ENCODE measurements around the gene HENMT1. TPM values are rescaled to one million over a fixed set of nuclear protein-coding genes. Genes with fewer than 3 reads are reported as not detected.

HENMT1 gene
- total RNA-seq, 1 donor from 2014 or later, result 3.7 TPM

- Mint-ChIP-seq H3K27ac (no peak overlapping the region), H3K36me3 (peaks cover 16% of the 10 kb centered on the region), H3K4me3 (no peak overlapping the region), H3K4me1 (no peaks in the 10 kb centered on the region), H3K9me3 (peaks cover 2% of the 10 kb centered on the region), H3K27me3 (ENCODE audit: insufficient read depth, low read depth) (no peaks in the 10 kb centered on the region)
- Histone ChIP-seq H3K9ac (no peak overlapping the region), H3K79me2 (ENCODE audit: low read depth) (no peaks in the 10 kb centered on the region), H3K27me3 (no peaks in the 10 kb centered on the region), H3K27ac (no peak overlapping the region), H3K4me3 (no peak overlapping the region), H3K9me3 (ENCODE audit: low read depth) (no peaks in the 10 kb centered on the region), H2AFZ (replicated peaks) (no peak overlapping the region), H3F3A (ENCODE audit: low read depth) (no peaks in the 10 kb centered on the region), H3K4me1 (no peaks in the 10 kb centered on the region), H3K4me2 (no peak overlapping the region), H3K36me3 (no peaks in the 10 kb centered on the region), H4K20me1 (ENCODE audit: low read depth) (no peaks in the 10 kb centered on the region)
- DNase-seq (ENCODE audit: low spot score), result no peak
- TF ChIP-seq EZH2phosphoT487 (IDR thresholded peaks at IDR 0.05) (no peak), CTCF (IDR thresholded peaks at IDR 0.05) (no peak), EZH2 (IDR thresholded peaks at IDR 0.05) (no peak)
These were observed 24.0 kb downstream of the HENMT1 start for GRCh38 chr1:108636876-108637275.

- DNase-seq (ENCODE audit: low spot score), result no peak
- no peaks in the 10 kb centered on the region for H3K9me3 Mint-ChIP-seq
- H3K9ac ChIP-seq, result no peak overlapping the region
These were observed 26.4 kb downstream of the HENMT1 start for GRCh38 chr1:108634521-108634920.

GRCh38 chr1:108628665-108629064 lies 32.2 kb downstream of the HENMT1 start:
- H3K36me3 Mint-ChIP-seq, result peaks cover 11% of the 10 kb centered on the region

More at GRCh38 chr1:108634521-108634920, 26.4 kb downstream of the HENMT1 start:
- Histone ChIP-seq H2AFZ (replicated peaks) (no peak overlapping the region), H3K36me3 (no peaks in the 10 kb centered on the region), H3F3A (ENCODE audit: low read depth) (no peaks in the 10 kb centered on the region), H3K4me2 (no peak overlapping the region), H3K9me3 (ENCODE audit: low read depth) (no peaks in the 10 kb centered on the region), H3K27ac (no peak overlapping the region), H3K4me1 (no peaks in the 10 kb centered on the region), H3K27me3 (no peaks in the 10 kb centered on the region), H3K79me2 (ENCODE audit: low read depth) (no peaks in the 10 kb centered on the region), H4K20me1 (ENCODE audit: low read depth) (no peaks in the 10 kb centered on the region), H3K4me3 (no peak overlapping the region)
- no peak overlapping the region for H3K27ac Mint-ChIP-seq
- peaks cover 19% of the 10 kb centered on the region for H3K36me3 Mint-ChIP-seq
- H3K4me3 Mint-ChIP-seq, result no peak overlapping the region
- H3K27me3 Mint-ChIP-seq (ENCODE audit: insufficient read depth, low read depth), result no peaks in the 10 kb centered on the region
- no peaks in the 10 kb centered on the region for H3K4me1 Mint-ChIP-seq
- no peak for TF ChIP-seq CTCF (IDR thresholded peaks at IDR 0.05)
- no peak for TF ChIP-seq EZH2 (IDR thresholded peaks at IDR 0.05)
- no peak for TF ChIP-seq EZH2phosphoT487 (IDR thresholded peaks at IDR 0.05)

More at GRCh38 chr1:108628665-108629064, 32.2 kb downstream of the HENMT1 start:
- no peak for DNase-seq (ENCODE audit: low spot score)
- Histone ChIP-seq H3K36me3 (no peaks in the 10 kb centered on the region), H3K27ac (no peak overlapping the region), H3K4me1 (no peaks in the 10 kb centered on the region), H3K27me3 (no peaks in the 10 kb centered on the region), H3K9ac (no peak overlapping the region), H3K79me2 (ENCODE audit: low read depth) (no peaks in the 10 kb centered on the region), H3K4me3 (no peak overlapping the region), H3K9me3 (ENCODE audit: low read depth) (no peaks in the 10 kb centered on the region), H3K4me2 (no peak overlapping the region), H2AFZ (replicated peaks) (no peak overlapping the region), H4K20me1 (ENCODE audit: low read depth) (no peaks in the 10 kb centered on the region), H3F3A (ENCODE audit: low read depth) (no peaks in the 10 kb centered on the region)
- TF ChIP-seq CTCF (IDR thresholded peaks at IDR 0.05), result no peak
- no peak for TF ChIP-seq EZH2phosphoT487 (IDR thresholded peaks at IDR 0.05)
- TF ChIP-seq EZH2 (IDR thresholded peaks at IDR 0.05), result no peak
- Mint-ChIP-seq H3K9me3 (no peaks in the 10 kb centered on the region), H3K4me1 (no peaks in the 10 kb centered on the region), H3K4me3 (no peak overlapping the region), H3K27ac (no peak overlapping the region), H3K27me3 (ENCODE audit: insufficient read depth, low read depth) (peaks cover 2% of the 10 kb centered on the region)

Data from neural progenitor cell (in vitro differentiated cells).